T follicular helper cell (primary cell): Measurements from ENCODE around the gene AKR1C1.
"Not testable (repeated sequence)": the region's sequence is repeated elsewhere in the genome, so short reads cannot be mapped to it uniquely, and the experiment has no call there.

Source experiments
- DNase-seq: peaks from one replicate; pipeline ENCODE4 v3.0.0-alpha.2; 2020; ENCODE audit warnings: low read depth
- total RNA-seq, 2 experiments: gene quantifications; one replicate each; lab custom pipeline; 2026; lab: John Stamatoyannopoulos, UW

Gene AKR1C1
- 0.35 to 3.1 reads per million in 2 experiments for total RNA-seq

GRCh38 chr10:4962876-4963814, at the start of gene AKR1C1:
Gene AKR1C1 (plus strand): TSS chr10:4963415. CDS start chr10:4963445, 30 bp downstream.
- DNase-seq: not testable (repeated sequence)

GRCh38 chr10:4914213-4914850, 48.9 kb upstream of the AKR1C1 start:
- DNase-seq: no peak

- DNase-seq: no peak
Observed at GRCh38 chr10:4916086-4916716, 47.0 kb upstream of the AKR1C1 start.

GRCh38 chr10:4918236-4918635, 45.0 kb upstream of the AKR1C1 start:
- DNase-seq: no peak

- DNase-seq: not testable (repeated sequence)
Observed at GRCh38 chr10:4924482-4924881, 38.7 kb upstream of the AKR1C1 start.

GRCh38 chr10:4926400-4926799, 36.8 kb upstream of the AKR1C1 start:
- DNase-seq: no peak

GRCh38 chr10:4931587-4931986, 31.6 kb upstream of the AKR1C1 start:
- DNase-seq: no peak

- no peak for DNase-seq
Observed at GRCh38 chr10:4934391-4934987, 28.7 kb upstream of the AKR1C1 start.

GRCh38 chr10:4937346-4937745, 25.9 kb upstream of the AKR1C1 start:
- DNase-seq: no peak

- DNase-seq: no peak
Observed at GRCh38 chr10:4939224-4940072, 23.8 kb upstream of the AKR1C1 start.

GRCh38 chr10:4940073-4940428, 23.2 kb upstream of the AKR1C1 start:
- DNase-seq: not testable (repeated sequence)

- not testable (repeated sequence) for DNase-seq
Observed at GRCh38 chr10:4940909-4941308, 22.3 kb upstream of the AKR1C1 start.

GRCh38 chr10:4941540-4942330, 21.5 kb upstream of the AKR1C1 start:
- DNase-seq: no peak

- not testable (repeated sequence) for DNase-seq
Observed at GRCh38 chr10:4942931-4943330, 20.3 kb upstream of the AKR1C1 start.

GRCh38 chr10:4943416-4943815, 19.8 kb upstream of the AKR1C1 start:
- not testable (repeated sequence) for DNase-seq

- no peak for DNase-seq
Observed at GRCh38 chr10:4943821-4944220, 19.4 kb upstream of the AKR1C1 start.

GRCh38 chr10:4944841-4945240, 18.4 kb upstream of the AKR1C1 start:
- no peak for DNase-seq

GRCh38 chr10:4945766-4946717, 17.2 kb upstream of the AKR1C1 start:
- no peak for DNase-seq

- DNase-seq: no peak
Observed at GRCh38 chr10:4947039-4947634, 16.1 kb upstream of the AKR1C1 start.
